NB4 (cell line): ENCODE results near the gene KRTAP10-4.
"Not testable (repeated sequence)": the region's sequence is repeated elsewhere in the genome, so short reads cannot be mapped to it uniquely, and the experiment has no call there.

Source experiments
- DNase-seq: peaks from one replicate; pipeline ENCODE4 v3.0.0; 2010; ENCODE audit warnings: low read depth
- H3K4me3 ChIP-seq: one replicate; pipeline ENCODE4 v1.5.1; 2011; ENCODE audit warnings: mild to moderate bottlenecking, low read depth, low read length, moderate library complexity
- MYC ChIP-seq: IDR thresholded peaks from 2 replicates; pipeline ENCODE4 v1.6.1; 2011; ENCODE audit warnings: low read depth, low read length
- POLR2A ChIP-seq: IDR thresholded peaks from 2 replicates; pipeline ENCODE4 v1.6.1; 2011; ENCODE audit warnings: mild to moderate bottlenecking; ENCODE audit not compliant: insufficient read length; ENCODE audit errors: extremely low read depth
- TF ChIP-seq, protein P1 (sequence below): IDR thresholded peaks from one replicate; pipeline ENCODE4 v1.5.1; 2012; ENCODE audit warnings: low read depth, low read length
- TF ChIP-seq, protein P2 (sequence below): IDR thresholded peaks from 2 replicates; pipeline ENCODE4 v1.6.1; 2011; ENCODE audit warnings: low read depth, low read length

The KRTAP10-4 gene

DNA sequence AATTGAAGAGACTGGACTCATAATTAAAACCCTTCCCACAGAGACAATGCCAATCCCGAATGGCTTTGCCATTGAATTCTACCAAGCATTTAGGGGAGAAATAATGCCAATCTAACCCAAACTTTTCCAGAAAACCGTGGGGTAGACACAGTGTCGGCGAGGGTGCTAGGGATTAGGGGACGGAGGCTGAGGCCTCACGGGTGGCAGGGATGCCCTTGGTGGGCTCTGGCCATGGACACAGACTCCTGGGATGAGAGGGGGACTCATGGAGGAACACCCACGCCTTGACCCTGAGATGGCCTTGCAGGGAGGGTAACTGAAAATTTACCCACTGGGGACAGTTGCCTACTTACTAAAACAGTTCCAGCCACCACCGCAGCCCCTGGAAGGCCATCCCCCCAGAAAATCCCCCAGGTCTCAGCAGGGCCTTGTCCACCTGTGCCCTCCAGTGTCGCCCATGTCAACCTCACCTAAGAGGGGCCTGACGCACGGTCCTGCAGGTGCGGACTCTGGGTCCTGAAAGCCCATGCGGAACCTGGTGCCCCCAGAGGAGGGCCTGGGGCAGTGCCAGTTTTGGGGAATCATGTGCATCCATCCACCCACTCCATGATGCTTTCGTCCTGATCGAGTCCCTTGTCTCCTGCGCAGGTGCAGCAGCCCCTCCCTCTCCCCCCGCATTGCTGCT, 5.0 kb downstream of the KRTAP10-4 start:
- no peak overlapping the region for H3K4me3 ChIP-seq
- no peak for DNase-seq
- TF ChIP-seq, protein P1, sequence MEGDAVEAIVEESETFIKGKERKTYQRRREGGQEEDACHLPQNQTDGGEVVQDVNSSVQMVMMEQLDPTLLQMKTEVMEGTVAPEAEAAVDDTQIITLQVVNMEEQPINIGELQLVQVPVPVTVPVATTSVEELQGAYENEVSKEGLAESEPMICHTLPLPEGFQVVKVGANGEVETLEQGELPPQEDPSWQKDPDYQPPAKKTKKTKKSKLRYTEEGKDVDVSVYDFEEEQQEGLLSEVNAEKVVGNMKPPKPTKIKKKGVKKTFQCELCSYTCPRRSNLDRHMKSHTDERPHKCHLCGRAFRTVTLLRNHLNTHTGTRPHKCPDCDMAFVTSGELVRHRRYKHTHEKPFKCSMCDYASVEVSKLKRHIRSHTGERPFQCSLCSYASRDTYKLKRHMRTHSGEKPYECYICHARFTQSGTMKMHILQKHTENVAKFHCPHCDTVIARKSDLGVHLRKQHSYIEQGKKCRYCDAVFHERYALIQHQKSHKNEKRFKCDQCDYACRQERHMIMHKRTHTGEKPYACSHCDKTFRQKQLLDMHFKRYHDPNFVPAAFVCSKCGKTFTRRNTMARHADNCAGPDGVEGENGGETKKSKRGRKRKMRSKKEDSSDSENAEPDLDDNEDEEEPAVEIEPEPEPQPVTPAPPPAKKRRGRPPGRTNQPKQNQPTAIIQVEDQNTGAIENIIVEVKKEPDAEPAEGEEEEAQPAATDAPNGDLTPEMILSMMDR = no peak
- no peak for TF ChIP-seq POLR2A
- TF ChIP-seq, protein P2, sequence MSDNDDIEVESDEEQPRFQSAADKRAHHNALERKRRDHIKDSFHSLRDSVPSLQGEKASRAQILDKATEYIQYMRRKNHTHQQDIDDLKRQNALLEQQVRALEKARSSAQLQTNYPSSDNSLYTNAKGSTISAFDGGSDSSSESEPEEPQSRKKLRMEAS = no peak
- no peak for TF ChIP-seq MYC

DNA sequence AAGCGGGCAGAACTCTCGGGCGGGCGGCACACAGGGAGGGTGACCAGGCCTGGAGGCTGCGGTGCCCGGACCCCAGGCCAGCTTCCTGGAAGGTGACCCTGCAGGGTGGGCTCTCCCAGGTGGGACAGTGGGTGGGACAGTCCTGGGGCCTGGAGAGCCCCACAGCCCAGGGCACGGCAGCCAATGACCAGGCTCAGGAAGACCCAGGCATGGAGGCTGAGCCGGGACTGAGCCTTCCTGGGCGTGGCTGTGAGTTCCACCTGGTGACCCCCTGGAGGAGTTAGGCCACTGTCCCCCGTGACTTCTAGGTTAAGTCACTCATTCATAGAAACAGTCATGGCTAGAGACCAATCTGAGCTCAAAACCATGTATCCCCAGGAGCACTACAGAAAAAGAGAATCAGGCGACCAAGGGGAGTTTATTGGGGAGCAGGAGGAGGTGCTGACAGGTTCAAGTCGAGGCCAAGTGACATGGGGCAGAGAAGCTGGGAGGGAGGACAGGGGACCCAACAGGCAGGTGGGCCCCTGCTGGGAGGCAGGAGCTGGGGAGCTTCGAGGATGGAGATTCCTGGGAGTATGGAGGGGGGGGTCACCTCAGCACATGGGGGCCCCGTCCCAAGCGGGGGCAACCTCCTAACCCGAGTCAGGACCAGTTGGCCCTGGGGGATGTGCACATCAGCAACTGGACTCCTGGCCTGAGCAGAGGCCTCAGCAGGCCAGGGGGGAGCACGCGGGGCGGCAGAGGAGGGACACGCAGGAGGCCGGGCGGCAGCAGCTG, 5.7 kb downstream of the KRTAP10-4 start:
- DNase-seq = no peak
- TF ChIP-seq POLR2A (no peak), MYC (no peak)
- TF ChIP-seq, protein P1 = no peak
- TF ChIP-seq, protein P2 = no peak

DNA sequence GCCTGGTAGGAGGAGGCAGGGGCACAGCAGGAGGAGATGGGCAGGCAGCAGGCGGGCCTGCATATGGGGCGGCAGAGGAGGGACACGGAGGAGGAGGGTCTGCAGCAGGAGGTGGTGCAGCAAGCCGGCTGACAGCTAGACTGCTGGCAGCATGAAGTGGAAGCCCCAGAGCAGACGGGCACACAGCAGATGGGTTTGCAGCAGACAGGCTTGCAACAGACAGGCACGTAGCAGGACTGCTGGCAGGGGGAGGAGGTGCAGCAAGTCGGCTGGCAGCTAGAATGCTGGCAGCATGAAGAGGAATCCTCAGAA, 6.3 kb downstream of the KRTAP10-4 start:
- no peak overlapping the region for H3K4me3 ChIP-seq
- TF ChIP-seq MYC (no peak), POLR2A (no peak)
- TF ChIP-seq, protein P2 = no peak
- TF ChIP-seq, protein P1 = no peak
- DNase-seq = no peak

More for the DNA sequence above, 5.7 kb downstream of the KRTAP10-4 start:
- H3K4me3 ChIP-seq = no peak overlapping the region

DNA sequence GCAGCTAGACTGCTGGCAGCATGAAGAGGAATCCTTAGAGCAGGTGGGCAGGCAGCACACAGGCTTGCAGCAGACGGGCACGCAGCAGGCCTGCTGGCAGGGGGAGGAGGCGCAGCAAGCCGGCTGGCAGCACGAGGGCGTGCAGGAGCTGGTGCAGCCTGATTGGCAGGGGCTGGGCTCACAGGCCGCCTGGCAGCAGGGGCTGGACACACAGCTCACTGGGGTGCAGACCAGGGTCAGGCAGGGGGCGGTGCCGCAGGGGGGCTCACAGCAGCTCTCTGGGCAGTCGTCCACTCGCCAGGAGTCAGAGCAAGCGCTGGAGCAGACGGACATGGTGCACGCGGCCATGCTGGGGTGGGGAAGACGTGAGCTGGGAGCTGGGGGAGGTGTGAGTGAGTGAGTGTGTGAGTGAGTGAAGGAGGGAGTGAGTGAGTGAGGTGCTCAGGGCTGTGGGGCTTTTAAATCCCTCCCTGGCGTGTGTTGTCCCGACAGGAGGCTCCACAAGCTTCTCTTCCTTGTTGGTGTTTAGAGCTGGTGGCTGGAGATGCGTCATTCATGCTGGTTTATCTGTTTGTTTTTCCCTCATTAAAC, 6.8 kb downstream of the KRTAP10-4 start, which contains the start of gene KRTAP10-5:
TSS of gene KRTAP10-5 (minus strand) at position 374 of the 591 bp plus-strand sequence. CDS start at position 348, 26 bp downstream.
- not testable (repeated sequence) for H3K4me3 ChIP-seq, DNase-seq

DNA sequence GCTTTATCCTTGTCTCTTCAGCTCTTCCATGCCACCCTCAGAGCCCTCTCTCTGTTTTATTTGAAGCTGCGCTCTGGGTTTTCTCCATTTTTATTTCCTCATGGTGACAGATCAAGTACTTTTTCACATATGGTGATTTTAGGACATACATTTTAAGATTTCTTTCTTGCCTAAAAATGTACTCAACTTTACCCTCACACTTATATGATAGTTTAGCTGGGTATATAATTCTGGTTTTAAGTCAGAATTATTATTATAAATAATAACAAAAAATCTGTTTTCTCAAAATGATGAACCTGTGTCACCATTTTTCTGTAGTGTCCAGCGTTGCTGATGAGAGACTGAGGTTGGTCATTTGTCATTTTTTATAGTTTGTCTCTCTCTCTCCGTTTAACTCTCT, 7.6 kb downstream of the KRTAP10-4 start:
- DNase-seq = no peak
- TF ChIP-seq POLR2A (no peak), MYC (no peak)
- TF ChIP-seq, protein P1 = no peak
- TF ChIP-seq, protein P2 = no peak
- no peak overlapping the region for H3K4me3 ChIP-seq

DNA sequence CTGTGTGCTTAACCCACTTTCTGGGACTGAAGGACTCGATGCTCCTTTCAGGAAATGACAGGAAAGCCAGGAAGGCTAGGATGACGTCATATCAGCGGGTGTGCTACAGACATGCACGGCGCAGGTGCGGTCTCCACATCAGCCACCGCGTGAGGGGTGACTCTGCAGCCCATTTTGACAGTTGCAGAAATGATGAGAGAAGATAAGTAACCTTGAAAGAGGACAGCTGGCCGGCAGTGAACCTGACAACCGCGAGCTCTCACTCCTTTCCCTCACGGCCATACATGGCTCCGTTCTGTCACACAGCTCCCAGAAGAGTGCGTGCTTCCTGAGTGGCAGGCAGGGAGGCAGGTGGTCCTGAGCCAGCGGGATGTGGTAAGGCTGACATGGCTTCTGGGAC, 8.5 kb downstream of the KRTAP10-4 start:
- no peak for DNase-seq
- H3K4me3 ChIP-seq = no peak overlapping the region
- TF ChIP-seq, protein P1 = no peak
- TF ChIP-seq POLR2A (no peak), MYC (no peak)
- TF ChIP-seq, protein P2 = no peak
